GM19025 (cell line): ENCODE data around the gene CARMIL3.

Experiments
- ATAC-seq: cut with Tn5 transposase; IDR thresholded peaks from one replicate; pipeline ENCODE4 v1.9.1; 2021; ENCODE audit warnings: mild to moderate bottlenecking, low read depth, moderate library complexity; ENCODE audit not compliant: unreplicated experiment

CARMIL3 gene

DNA sequence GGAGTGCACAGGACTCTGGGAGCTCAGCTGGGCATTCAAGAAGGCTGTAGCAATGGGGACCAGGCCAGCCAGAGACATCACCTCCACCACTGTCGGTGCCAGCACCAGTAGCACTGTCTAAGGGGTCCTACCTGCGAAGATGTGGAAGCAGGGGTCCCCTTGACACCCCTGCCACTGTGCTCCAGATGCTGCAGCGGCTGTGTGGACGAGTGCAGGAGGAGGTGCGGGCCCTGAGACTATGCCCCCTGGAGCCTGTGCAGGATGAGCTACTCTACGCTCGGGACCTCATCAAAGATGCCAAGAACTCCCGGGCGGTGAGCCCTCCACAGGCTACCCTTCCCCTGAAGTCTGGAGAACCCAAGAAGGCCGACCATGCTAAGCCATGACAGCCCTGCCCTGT is 8.6 kb downstream of the CARMIL3 start:
- no peak for ATAC-seq

DNA sequence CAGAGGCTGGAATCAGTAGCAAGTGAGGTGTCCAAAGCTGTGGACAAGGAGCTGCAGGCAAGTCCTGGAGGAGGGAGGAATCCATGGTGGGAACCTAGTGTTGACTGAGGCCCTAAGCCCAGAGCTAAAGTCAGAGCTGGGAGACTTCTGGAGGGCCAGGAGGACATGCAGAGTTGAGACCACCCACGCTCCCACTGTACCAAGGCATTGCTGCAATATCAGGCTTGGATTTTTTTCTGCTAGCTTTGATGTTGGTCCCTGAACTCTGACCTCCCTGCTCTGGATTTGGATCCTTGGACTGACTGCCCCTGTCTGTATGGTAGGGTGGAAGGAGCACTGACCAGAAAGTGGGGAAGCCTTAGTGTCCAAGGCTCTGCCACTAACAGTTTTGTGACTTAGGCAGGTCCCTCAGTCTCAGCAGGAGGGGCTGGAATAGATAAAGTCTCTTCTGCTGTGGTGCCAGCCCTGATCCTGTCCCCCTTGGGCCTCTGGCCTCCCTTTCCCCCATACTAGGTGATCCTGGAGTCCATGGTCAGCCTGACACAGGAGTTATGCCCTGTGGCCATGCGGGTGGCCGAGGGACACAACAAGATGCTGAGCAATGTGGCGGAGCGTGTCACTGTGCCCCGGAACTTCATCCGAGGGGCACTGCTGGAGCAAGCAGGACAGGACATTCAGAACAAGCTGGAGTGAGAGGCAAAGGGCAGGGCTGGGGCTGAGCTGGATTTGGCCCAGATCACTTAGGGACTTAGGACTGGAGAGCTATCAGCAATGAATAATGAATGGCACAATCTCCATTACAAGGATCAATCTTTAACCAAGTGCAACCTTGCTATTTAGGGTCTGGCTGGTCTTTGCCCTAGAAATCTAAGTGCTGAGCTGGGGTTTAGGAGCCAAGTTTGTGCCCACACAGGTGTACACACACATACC is 9.4 kb downstream of the CARMIL3 start:
- ATAC-seq, result no peak

GRCh38 chr14:24062216-24062980 is 10.6 kb downstream of the CARMIL3 start:
- no peak for ATAC-seq

DNA sequence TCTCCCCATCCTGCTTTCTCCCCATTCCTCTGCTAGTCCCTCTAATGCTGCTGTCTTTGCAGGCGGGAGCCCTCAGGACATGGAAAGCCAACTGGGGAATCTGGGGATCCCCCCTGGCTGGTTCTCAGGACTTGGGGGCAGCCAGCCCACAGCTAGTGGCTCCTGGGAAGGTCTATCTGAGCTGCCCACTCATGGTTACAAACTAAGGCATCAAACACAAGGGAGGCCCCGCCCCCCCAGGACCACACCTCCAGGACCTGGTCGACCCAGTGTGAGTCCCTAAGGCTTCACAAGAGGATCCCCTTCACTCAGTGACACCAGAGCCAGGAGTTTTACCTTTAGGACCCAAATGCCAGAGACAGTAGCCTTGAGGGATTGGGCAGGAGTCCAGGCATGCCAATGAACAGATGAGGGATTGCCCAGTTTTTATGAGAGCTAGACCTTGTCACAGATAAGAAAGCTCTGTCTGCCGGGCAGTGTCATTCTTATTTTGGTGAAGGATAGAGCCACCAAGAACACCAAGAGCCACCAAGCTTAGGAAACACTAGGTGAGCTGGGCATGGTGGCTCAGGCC is 11.5 kb downstream of the CARMIL3 start:
- ATAC-seq, result no peak

GRCh38 chr14:24064091-24064795 is 12.4 kb downstream of the CARMIL3 start:
- no peak for ATAC-seq

DNA sequence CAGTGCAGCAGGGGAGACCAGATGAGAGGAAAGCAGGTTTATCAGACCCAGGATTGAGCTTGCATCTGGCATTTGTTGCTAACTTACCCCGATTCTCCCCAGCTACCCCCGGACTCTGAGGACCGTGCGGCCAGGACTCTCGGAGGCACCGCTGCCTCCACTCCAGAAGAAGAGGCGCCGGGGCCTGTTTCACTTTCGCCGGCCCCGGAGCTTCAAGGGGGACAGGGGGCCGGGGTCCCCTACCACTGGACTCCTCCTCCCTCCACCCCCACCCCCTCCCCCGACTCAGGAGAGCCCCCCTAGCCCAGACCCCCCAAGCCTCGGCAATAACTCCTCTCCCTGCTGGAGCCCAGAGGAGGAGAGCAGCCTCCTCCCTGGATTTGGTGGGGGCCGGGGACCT is 13.0 kb downstream of the CARMIL3 start:
- ATAC-seq, result no peak

- no peak for ATAC-seq
Observed at GRCh38 chr14:24065408-24065807, 13.6 kb downstream of the CARMIL3 start.

- ATAC-seq, result no peak
Observed at GRCh38 chr14:24066496-24067132, 14.8 kb downstream of the CARMIL3 start.

- ATAC-seq, result no peak
Observed at GRCh38 chr14:24067133-24068082, 15.6 kb downstream of the CARMIL3 start.

GRCh38 chr14:24068711-24069410 is 17.1 kb downstream of the CARMIL3 start:
- no peak for ATAC-seq

- ATAC-seq, result no peak
Observed at GRCh38 chr14:24069411-24069735, 17.6 kb downstream of the CARMIL3 start.

GRCh38 chr14:24070285-24071143 is 18.7 kb downstream of the CARMIL3 start:
- ATAC-seq, result no peak

DNA sequence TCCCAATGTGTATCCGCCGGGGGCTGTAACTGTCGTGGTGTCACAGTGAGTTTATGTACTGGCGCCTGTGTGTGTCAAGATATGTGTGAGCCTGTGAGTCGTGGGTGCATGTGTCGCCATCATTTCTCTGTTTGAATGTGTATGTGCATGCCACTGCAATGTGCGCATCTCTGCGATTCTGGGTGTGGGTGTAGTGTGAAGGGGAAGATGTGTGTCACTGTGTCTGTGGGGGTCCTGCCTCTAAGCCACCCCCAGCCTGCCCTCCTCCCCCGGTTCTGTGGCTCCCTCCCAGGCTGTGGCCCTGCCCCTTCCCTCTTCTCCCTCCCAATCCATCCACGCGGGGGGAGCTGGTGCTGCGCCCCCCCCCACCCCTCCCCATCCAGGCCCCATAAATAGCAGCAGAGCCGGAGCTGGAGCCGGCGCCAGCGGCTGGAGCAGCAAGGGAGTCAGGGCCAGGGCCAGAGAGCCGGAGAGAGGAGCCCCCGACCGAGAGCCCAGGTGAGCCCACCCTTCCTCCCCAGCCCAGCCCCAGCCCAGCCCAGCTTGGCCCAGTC is 19.4 kb downstream of the CARMIL3 start, which contains the start of gene CPNE6:
TSS of gene CPNE6 (plus strand) at position 419 of the 554 bp plus-strand sequence. CDS start 1,375 bp downstream, outside the sequence.
- ATAC-seq, result no peak

GRCh38 chr14:24071836-24072430 is 20.1 kb downstream of the CARMIL3 start:
- ATAC-seq, result no peak

GRCh38 chr14:24072436-24072835 is 20.6 kb downstream of the CARMIL3 start:
- ATAC-seq, result no peak

GRCh38 chr14:24072881-24073877 is 21.4 kb downstream of the CARMIL3 start:
- ATAC-seq, result no peak
